ENCODE results near the gene RBM5.

Gene RBM5

DNA sequence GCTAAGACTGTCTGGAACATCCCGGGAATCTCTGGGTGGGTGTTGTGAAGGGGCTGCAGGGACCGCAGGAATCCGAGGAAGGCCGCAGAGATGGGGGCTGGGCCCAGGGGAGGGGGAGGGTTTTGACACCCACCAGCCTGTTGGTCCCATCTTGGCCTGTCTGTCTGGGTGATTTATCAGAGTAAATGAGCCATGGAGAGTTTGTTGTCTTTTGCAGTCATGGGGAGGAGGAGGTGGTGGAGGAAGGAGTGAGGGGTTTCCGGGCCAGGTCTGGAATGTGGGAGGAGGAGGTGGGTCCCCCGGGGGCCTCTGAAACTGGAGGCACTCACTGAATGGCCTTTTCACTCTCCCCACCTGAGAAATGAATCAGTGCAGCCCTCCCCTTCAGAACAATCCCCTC, 77.9 kb downstream of the RBM5 start:
- TF ChIP-seq, protein P1, sequence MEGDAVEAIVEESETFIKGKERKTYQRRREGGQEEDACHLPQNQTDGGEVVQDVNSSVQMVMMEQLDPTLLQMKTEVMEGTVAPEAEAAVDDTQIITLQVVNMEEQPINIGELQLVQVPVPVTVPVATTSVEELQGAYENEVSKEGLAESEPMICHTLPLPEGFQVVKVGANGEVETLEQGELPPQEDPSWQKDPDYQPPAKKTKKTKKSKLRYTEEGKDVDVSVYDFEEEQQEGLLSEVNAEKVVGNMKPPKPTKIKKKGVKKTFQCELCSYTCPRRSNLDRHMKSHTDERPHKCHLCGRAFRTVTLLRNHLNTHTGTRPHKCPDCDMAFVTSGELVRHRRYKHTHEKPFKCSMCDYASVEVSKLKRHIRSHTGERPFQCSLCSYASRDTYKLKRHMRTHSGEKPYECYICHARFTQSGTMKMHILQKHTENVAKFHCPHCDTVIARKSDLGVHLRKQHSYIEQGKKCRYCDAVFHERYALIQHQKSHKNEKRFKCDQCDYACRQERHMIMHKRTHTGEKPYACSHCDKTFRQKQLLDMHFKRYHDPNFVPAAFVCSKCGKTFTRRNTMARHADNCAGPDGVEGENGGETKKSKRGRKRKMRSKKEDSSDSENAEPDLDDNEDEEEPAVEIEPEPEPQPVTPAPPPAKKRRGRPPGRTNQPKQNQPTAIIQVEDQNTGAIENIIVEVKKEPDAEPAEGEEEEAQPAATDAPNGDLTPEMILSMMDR (IDR thresholded peaks at IDR 0.05; ENCODE audit: low read length): no peak
- TF ChIP-seq EZH2phosphoT487 (IDR thresholded peaks at IDR 0.05; ENCODE audit: low read length): no peak
- no peak for TF ChIP-seq EZH2 (optimal IDR thresholded peaks at IDR 0.05; ENCODE audit: low read depth, low read length)
- H3K27me3 ChIP-seq (replicated peaks; ENCODE audit: insufficient read depth, low read length): peaks cover 74% of the 10 kb centered on the region
- H3K9me2 ChIP-seq (replicated peaks; ENCODE audit: insufficient read depth, low read length): no peaks in the 10 kb centered on the region
- H3K27ac ChIP-seq (ENCODE audit: low read length): no peak overlapping the region
- H3K79me2 ChIP-seq (ENCODE audit: low read length): no peaks in the 10 kb centered on the region
- no peak overlapping the region for H3K9ac ChIP-seq (ENCODE audit: low read length)
- no peaks in the 10 kb centered on the region for H3K4me1 ChIP-seq (ENCODE audit: low read length)
- no peaks in the 10 kb centered on the region for H3K9me3 ChIP-seq (replicated peaks; ENCODE audit: insufficient read depth, low read length)
- H2AFZ ChIP-seq (ENCODE audit: low read length): no peak overlapping the region
- H4K20me1 ChIP-seq (ENCODE audit: insufficient read depth, low read length): no peaks in the 10 kb centered on the region
- no peaks in the 10 kb centered on the region for H3F3A ChIP-seq (ENCODE audit: insufficient read depth, low read length)
- H3K36me3 ChIP-seq (replicated peaks; ENCODE audit: insufficient read depth, low read length): no peaks in the 10 kb centered on the region
- H3K4me3 ChIP-seq (ENCODE audit: low read length): no peak overlapping the region
- DNase-seq: no peak
- no peak overlapping the region for H3K4me2 ChIP-seq (ENCODE audit: low read depth, low read length)

DNA sequence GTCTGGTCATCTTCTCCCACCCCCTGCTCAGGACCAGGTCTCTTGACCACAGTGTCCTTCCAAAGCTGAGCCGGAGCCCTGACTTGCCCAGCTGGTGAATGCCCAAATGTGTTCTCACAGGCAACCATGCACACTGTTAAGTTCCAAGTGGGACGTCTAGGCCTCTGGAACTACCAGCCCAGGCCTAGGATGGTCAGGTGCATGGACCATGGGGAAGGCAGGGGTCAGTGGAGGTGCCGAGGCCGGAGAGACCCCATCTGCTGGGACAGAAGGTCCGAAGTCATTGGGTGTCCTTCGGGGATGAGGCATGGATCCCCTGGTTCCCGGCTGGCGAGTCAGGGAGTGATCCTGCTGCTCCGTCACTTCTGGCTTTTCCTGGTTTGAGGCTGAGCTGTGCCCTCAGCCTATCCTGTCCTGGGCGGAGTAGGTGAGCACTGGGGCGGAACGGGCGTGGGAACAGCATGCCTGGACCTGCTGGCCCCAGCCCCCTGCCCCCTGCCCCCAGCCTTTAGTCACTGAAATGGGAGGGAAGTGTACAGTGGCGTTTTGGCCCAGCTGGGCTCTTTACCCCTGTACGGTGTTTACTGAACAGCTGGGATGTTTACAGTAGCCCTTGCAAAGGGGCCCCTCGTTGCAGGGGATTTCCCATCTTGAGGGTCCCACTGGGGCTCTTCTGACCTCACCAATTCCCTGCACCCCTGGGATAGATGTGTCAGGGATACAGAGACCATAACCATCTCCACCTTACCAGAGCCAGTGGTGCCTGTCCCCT, 78.5 kb downstream of the RBM5 start:
- no peaks in the 10 kb centered on the region for H3K36me3 ChIP-seq (replicated peaks; ENCODE audit: insufficient read depth, low read length)
- H3K9ac ChIP-seq (ENCODE audit: low read length): no peak overlapping the region
- no peaks in the 10 kb centered on the region for H4K20me1 ChIP-seq (ENCODE audit: insufficient read depth, low read length)
- no peaks in the 10 kb centered on the region for H3K79me2 ChIP-seq (ENCODE audit: low read length)
- H3K9me3 ChIP-seq (replicated peaks; ENCODE audit: insufficient read depth, low read length): no peaks in the 10 kb centered on the region
- H3K4me1 ChIP-seq (ENCODE audit: low read length): no peaks in the 10 kb centered on the region
- H3K27ac ChIP-seq (ENCODE audit: low read length): no peak overlapping the region
- no peak for DNase-seq
- no peak overlapping the region for H3K4me2 ChIP-seq (ENCODE audit: low read depth, low read length)
- TF ChIP-seq, protein P1 (IDR thresholded peaks at IDR 0.05; ENCODE audit: low read length): no peak
- TF ChIP-seq EZH2 (optimal IDR thresholded peaks at IDR 0.05; ENCODE audit: low read depth, low read length) (no peak), EZH2phosphoT487 (IDR thresholded peaks at IDR 0.05; ENCODE audit: low read length) (no peak)
- H2AFZ ChIP-seq (ENCODE audit: low read length): no peak overlapping the region
- no peaks in the 10 kb centered on the region for H3F3A ChIP-seq (ENCODE audit: insufficient read depth, low read length)
- no peaks in the 10 kb centered on the region for H3K9me2 ChIP-seq (replicated peaks; ENCODE audit: insufficient read depth, low read length)
- H3K4me3 ChIP-seq (ENCODE audit: low read length): no peak overlapping the region
- peaks cover 72% of the 10 kb centered on the region for H3K27me3 ChIP-seq (replicated peaks; ENCODE audit: insufficient read depth, low read length)

DNA sequence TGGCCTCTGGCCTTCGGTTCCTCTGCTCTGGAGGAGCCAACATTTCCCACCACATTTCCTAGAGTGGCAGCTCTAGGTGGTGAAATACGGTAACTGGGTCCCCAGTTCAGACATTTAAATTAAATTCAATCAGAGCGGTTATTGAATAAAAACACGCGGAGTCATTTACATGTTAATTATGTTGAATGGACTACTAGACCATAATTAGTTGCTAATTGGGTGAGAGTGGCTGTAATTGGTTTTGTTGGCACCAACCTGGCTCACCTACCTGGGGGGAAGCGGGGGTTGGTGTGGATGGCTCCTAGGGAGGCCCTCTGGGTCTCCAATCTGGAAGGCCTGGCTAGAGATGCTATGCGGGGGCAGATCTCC, 79.1 kb downstream of the RBM5 start:
- DNase-seq: no peak
- Histone ChIP-seq H3K9ac (ENCODE audit: low read length) (no peak overlapping the region), H3K27me3 (replicated peaks; ENCODE audit: insufficient read depth, low read length) (peaks cover 71% of the 10 kb centered on the region), H2AFZ (ENCODE audit: low read length) (no peak overlapping the region), H3K36me3 (replicated peaks; ENCODE audit: insufficient read depth, low read length) (no peaks in the 10 kb centered on the region), H3K79me2 (ENCODE audit: low read length) (no peaks in the 10 kb centered on the region), H3K4me1 (ENCODE audit: low read length) (no peaks in the 10 kb centered on the region), H4K20me1 (ENCODE audit: insufficient read depth, low read length) (no peaks in the 10 kb centered on the region), H3K4me2 (ENCODE audit: low read depth, low read length) (no peak overlapping the region), H3K4me3 (ENCODE audit: low read length) (no peak overlapping the region), H3K9me2 (replicated peaks; ENCODE audit: insufficient read depth, low read length) (no peaks in the 10 kb centered on the region), H3F3A (ENCODE audit: insufficient read depth, low read length) (no peaks in the 10 kb centered on the region), H3K27ac (ENCODE audit: low read length) (no peak overlapping the region), H3K9me3 (replicated peaks; ENCODE audit: insufficient read depth, low read length) (no peaks in the 10 kb centered on the region)
- TF ChIP-seq, protein P1 (IDR thresholded peaks at IDR 0.05; ENCODE audit: low read length): no peak
- TF ChIP-seq EZH2 (optimal IDR thresholded peaks at IDR 0.05; ENCODE audit: low read depth, low read length) (no peak), EZH2phosphoT487 (IDR thresholded peaks at IDR 0.05; ENCODE audit: low read length) (no peak)
